ENCODE data around the gene MAD1L1.

The MAD1L1 gene

GRCh38 chr7:2032876-2033407 is 199.8 kb downstream of the MAD1L1 start:
- no peak for TF ChIP-seq CTCF (conservative IDR thresholded peaks at IDR 0.05; ENCODE audit: low read depth, low read length)
- Histone ChIP-seq H3K9ac (no peak overlapping the region), H3K79me2 (ENCODE audit: insufficient read depth, low read depth) (no peaks in the 10 kb centered on the region), H3K4me1 (ENCODE audit: low read depth, poor library complexity, severe bottlenecking) (no peaks in the 10 kb centered on the region), H2AFZ (ENCODE audit: low read depth) (no peak overlapping the region), H4K20me1 (ENCODE audit: insufficient read depth) (no peaks in the 10 kb centered on the region), H3K36me3 (ENCODE audit: insufficient read depth) (no peaks in the 10 kb centered on the region), H3K4me2 (no peak overlapping the region), H3K27me3 (ENCODE audit: insufficient read depth, low read depth) (no peaks in the 10 kb centered on the region), H3K4me3 (IDR thresholded peaks at IDR 0.05; ENCODE audit: insufficient read depth, low read depth, low read length) (no peak overlapping the region), H3K27ac (no peak overlapping the region)

GRCh38 chr7:2032030-2032875 is 200.5 kb downstream of the MAD1L1 start:
- no peak overlapping the region for H3K9ac ChIP-seq
- H4K20me1 ChIP-seq (ENCODE audit: insufficient read depth) = no peaks in the 10 kb centered on the region
- no peaks in the 10 kb centered on the region for H3K27me3 ChIP-seq (ENCODE audit: insufficient read depth, low read depth)
- H3K27ac ChIP-seq = no peak overlapping the region
- no peak overlapping the region for H3K4me3 ChIP-seq (IDR thresholded peaks at IDR 0.05; ENCODE audit: insufficient read depth, low read depth, low read length)
- H3K36me3 ChIP-seq (ENCODE audit: insufficient read depth) = no peaks in the 10 kb centered on the region
- no peaks in the 10 kb centered on the region for H3K4me1 ChIP-seq (ENCODE audit: low read depth, poor library complexity, severe bottlenecking)
- no peaks in the 10 kb centered on the region for H3K79me2 ChIP-seq (ENCODE audit: insufficient read depth, low read depth)
- no peak for TF ChIP-seq CTCF (conservative IDR thresholded peaks at IDR 0.05; ENCODE audit: low read depth, low read length)
- no peak overlapping the region for H3K4me2 ChIP-seq
- H2AFZ ChIP-seq (ENCODE audit: low read depth) = no peak overlapping the region

GRCh38 chr7:2031451-2031845 is 201.3 kb downstream of the MAD1L1 start:
- H3K4me1 ChIP-seq (ENCODE audit: low read depth, poor library complexity, severe bottlenecking) = no peaks in the 10 kb centered on the region
- no peak overlapping the region for H2AFZ ChIP-seq (ENCODE audit: low read depth)
- H3K27ac ChIP-seq = no peak overlapping the region
- H3K4me2 ChIP-seq = no peak overlapping the region
- no peak for TF ChIP-seq CTCF (conservative IDR thresholded peaks at IDR 0.05; ENCODE audit: low read depth, low read length)
- H3K36me3 ChIP-seq (ENCODE audit: insufficient read depth) = no peaks in the 10 kb centered on the region
- no peak overlapping the region for H3K4me3 ChIP-seq (IDR thresholded peaks at IDR 0.05; ENCODE audit: insufficient read depth, low read depth, low read length)
- H3K79me2 ChIP-seq (ENCODE audit: insufficient read depth, low read depth) = no peaks in the 10 kb centered on the region
- H3K9ac ChIP-seq = no peak overlapping the region
- no peaks in the 10 kb centered on the region for H4K20me1 ChIP-seq (ENCODE audit: insufficient read depth)
- H3K27me3 ChIP-seq (ENCODE audit: insufficient read depth, low read depth) = no peaks in the 10 kb centered on the region

GRCh38 chr7:2030475-2031450 is 202.0 kb downstream of the MAD1L1 start:
- Histone ChIP-seq H3K9ac (no peak overlapping the region), H3K27me3 (ENCODE audit: insufficient read depth, low read depth) (no peaks in the 10 kb centered on the region), H3K36me3 (ENCODE audit: insufficient read depth) (no peaks in the 10 kb centered on the region), H4K20me1 (ENCODE audit: insufficient read depth) (no peaks in the 10 kb centered on the region), H3K4me3 (IDR thresholded peaks at IDR 0.05; ENCODE audit: insufficient read depth, low read depth, low read length) (no peak overlapping the region), H2AFZ (ENCODE audit: low read depth) (no peak overlapping the region), H3K4me2 (no peak overlapping the region), H3K4me1 (ENCODE audit: low read depth, poor library complexity, severe bottlenecking) (no peaks in the 10 kb centered on the region), H3K79me2 (ENCODE audit: insufficient read depth, low read depth) (no peaks in the 10 kb centered on the region), H3K27ac (no peak overlapping the region)
- TF ChIP-seq CTCF (conservative IDR thresholded peaks at IDR 0.05; ENCODE audit: low read depth, low read length) = no peak
